Measurements from ENCODE around the gene RESF1.
A peak's percentile ranks its signal among the peaks of the same experiment; 100 is the strongest.
"Not testable (repeated sequence)": the region's sequence is repeated elsewhere in the genome, so short reads cannot be mapped to it uniquely, and the experiment has no call there.

The RESF1 gene

DNA sequence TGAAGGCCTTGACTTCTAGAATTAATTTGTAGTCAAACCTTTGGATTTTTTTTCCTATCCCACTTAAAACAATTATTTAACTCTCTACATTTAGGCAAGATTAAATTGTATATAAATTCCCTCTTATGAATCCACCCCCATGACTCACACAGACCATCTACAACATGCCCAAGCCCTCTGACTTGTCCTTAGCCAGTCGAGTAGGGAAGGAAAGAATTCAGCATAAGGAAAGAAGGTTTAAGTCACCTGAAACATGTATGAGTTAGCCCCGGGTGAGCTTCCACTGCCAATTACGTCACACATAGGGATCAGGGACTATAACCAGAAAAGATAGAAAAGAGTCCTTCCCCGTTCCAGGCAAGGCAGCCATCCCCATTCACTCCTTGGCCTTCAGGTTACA, 14.9 kb upstream of the RESF1 start:
- DNase-seq (ENCODE audit: insufficient read length, low spot score) (no peak), FAIRE-seq (no peak)
- TF ChIP-seq TAF1 (IDR thresholded peaks at IDR 0.05; ENCODE audit: low read depth, low read length) (no peak), POU2F2 (IDR thresholded peaks at IDR 0.05; ENCODE audit: low read depth, low read length) (no peak), POLR2A (IDR thresholded peaks at IDR 0.05; ENCODE audit: low read depth, low read length) (no peak), POLR2AphosphoS5 (IDR thresholded peaks at IDR 0.05; ENCODE audit: low read depth, low read length) (no peak), SPI1 (IDR thresholded peaks at IDR 0.05; ENCODE audit: low read depth, low read length) (no peak), PAX5 (IDR thresholded peaks at IDR 0.05; ENCODE audit: insufficient read depth, low read length, severe bottlenecking) (no peak)

DNA sequence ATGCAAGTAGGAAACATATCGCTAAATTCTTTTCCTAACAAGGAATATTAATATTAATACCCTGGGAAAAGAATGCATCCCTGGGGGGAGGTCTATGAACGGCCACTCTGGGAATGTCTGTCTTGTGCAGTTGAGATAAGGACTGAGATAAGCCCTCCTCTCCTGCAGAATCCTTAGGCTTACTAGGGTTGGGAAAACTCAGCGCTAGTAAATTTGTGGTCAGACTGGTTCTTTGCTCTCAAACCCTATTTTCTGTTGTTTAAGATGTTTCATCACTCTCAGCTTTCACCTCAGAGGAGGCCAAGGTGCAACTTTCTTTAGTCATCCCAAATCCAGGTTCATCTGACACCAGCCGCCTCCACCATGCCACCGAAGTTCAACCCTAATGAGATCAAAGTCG, 11.2 kb upstream of the RESF1 start:
- TF ChIP-seq SPI1 (IDR thresholded peaks at IDR 0.05; ENCODE audit: low read depth, low read length) (no peak), POLR2A (IDR thresholded peaks at IDR 0.05; ENCODE audit: low read depth, low read length) (no peak), POU2F2 (IDR thresholded peaks at IDR 0.05; ENCODE audit: low read depth, low read length) (no peak), PAX5 (IDR thresholded peaks at IDR 0.05; ENCODE audit: insufficient read depth, low read length, severe bottlenecking) (no peak), TAF1 (IDR thresholded peaks at IDR 0.05; ENCODE audit: low read depth, low read length) (no peak), POLR2AphosphoS5 (IDR thresholded peaks at IDR 0.05; ENCODE audit: low read depth, low read length) (no peak)
- FAIRE-seq: no peak

DNA sequence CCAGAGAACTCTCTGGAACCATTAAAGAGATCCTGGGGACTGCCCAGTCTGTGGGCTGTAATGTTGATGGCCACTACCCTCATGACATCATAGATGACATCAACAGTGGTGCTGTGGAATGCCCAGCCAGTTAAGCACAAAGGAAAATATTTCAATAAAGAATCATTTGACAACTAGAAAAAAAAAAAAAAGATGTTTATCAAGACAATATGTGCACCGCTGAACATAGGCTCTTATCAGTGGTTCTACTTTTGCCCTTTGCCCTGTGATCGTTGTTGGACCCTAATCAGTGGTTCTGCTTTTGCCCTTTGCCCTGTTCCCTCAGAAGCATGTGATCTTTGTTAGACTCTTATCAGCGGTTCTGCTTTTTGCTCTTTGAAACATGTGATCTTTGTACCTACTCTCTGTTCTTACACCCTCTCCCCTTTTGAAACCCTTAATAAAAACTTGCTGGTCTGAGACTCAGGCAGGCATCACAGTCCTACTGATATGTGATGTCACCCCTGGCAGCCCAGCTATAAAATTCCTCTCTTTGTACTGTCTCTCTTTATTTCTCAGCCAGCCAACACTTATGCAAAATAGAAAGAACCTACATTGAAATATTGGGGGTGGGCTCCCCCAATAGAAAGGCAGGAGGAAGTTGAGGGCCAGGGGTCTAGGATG, 10.4 kb upstream of the RESF1 start:
- not testable (repeated sequence) for FAIRE-seq; DNase-seq (ENCODE audit: insufficient read length, low spot score)

More for the DNA sequence above, 11.2 kb upstream of the RESF1 start:
- no peak for DNase-seq (ENCODE audit: insufficient read length, low spot score)

DNA sequence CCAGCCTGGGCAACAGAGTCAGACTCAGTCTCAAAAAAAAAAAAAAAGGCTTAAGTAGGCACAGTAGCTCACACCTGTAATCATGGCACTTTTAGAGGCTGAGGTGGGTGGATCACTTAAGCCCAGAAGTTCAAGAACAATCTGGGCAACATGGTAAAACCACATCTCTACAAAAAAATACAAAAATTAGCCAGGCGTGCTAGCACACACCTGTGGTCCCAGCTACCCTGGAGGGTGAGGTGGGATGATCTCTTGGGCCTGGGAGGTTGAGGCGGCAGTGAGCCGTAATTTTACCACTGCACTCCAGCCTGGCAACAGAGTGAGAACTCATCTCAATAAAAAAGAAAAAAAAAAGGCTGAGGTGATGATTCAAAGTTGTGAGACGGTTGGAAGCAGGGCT, 9.1 kb upstream of the RESF1 start:
- no peak for FAIRE-seq
- TF ChIP-seq POLR2A (IDR thresholded peaks at IDR 0.05; ENCODE audit: low read depth, low read length): no peak
- no peak for TF ChIP-seq TAF1 (IDR thresholded peaks at IDR 0.05; ENCODE audit: low read depth, low read length)
- no peak for TF ChIP-seq SPI1 (IDR thresholded peaks at IDR 0.05; ENCODE audit: low read depth, low read length)
- TF ChIP-seq POU2F2 (IDR thresholded peaks at IDR 0.05; ENCODE audit: low read depth, low read length): no peak
- TF ChIP-seq PAX5 (IDR thresholded peaks at IDR 0.05; ENCODE audit: insufficient read depth, low read length, severe bottlenecking): no peak
- TF ChIP-seq POLR2AphosphoS5 (IDR thresholded peaks at IDR 0.05; ENCODE audit: low read depth, low read length): no peak
- DNase-seq (ENCODE audit: insufficient read length, low spot score): no peak

DNA sequence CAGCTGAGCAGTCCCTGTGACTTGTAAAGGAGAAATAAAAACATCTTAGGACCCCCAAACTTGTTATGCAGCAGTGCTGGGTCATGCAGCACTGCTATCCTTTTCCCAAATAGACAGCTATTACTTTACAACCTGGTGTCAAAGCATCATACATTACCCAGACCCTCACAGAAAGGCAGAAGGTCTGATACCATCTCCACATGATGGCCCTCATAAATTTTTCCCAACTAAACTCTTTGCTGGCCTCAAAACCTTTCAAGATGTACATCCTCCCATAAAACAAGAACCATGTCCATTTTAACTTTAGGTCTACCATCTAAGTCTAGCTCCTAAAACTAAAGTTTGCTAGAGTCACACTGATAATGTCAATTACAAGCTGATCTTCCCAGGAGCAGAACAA, 8.7 kb upstream of the RESF1 start:
- FAIRE-seq (no peak), DNase-seq (ENCODE audit: insufficient read length, low spot score) (no peak)
- TF ChIP-seq POLR2AphosphoS5 (IDR thresholded peaks at IDR 0.05; ENCODE audit: low read depth, low read length): no peak
- no peak for TF ChIP-seq SPI1 (IDR thresholded peaks at IDR 0.05; ENCODE audit: low read depth, low read length)
- TF ChIP-seq POU2F2 (IDR thresholded peaks at IDR 0.05; ENCODE audit: low read depth, low read length): no peak
- TF ChIP-seq PAX5 (IDR thresholded peaks at IDR 0.05; ENCODE audit: insufficient read depth, low read length, severe bottlenecking): no peak
- no peak for TF ChIP-seq POLR2A (IDR thresholded peaks at IDR 0.05; ENCODE audit: low read depth, low read length)
- TF ChIP-seq TAF1 (IDR thresholded peaks at IDR 0.05; ENCODE audit: low read depth, low read length): no peak

DNA sequence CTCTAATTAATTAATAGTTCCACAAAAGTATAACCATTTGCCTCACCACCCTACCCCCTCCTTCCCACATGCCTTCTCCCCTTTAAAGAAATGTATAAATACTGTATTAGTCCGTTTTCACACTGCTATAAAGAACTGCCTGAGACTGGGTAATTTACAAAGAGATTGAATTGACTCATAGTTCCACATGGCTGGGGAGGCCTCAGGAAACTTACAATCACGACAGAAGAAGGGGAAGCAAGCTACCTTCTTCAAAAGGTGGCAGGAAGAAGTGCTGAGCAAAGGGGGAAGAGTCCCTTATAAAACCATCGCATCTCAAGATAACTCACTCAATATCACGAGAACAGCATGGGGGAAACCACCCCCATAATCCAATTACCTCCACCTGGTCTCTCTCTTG, 8.2 kb upstream of the RESF1 start:
- no peak for DNase-seq (ENCODE audit: insufficient read length, low spot score)
- TF ChIP-seq TAF1 (IDR thresholded peaks at IDR 0.05; ENCODE audit: low read depth, low read length) (no peak), POLR2AphosphoS5 (IDR thresholded peaks at IDR 0.05; ENCODE audit: low read depth, low read length) (no peak), POU2F2 (IDR thresholded peaks at IDR 0.05; ENCODE audit: low read depth, low read length) (no peak), POLR2A (IDR thresholded peaks at IDR 0.05; ENCODE audit: low read depth, low read length) (no peak), SPI1 (IDR thresholded peaks at IDR 0.05; ENCODE audit: low read depth, low read length) (no peak), PAX5 (IDR thresholded peaks at IDR 0.05; ENCODE audit: insufficient read depth, low read length, severe bottlenecking) (no peak)
- FAIRE-seq: peak; percentile 20

DNA sequence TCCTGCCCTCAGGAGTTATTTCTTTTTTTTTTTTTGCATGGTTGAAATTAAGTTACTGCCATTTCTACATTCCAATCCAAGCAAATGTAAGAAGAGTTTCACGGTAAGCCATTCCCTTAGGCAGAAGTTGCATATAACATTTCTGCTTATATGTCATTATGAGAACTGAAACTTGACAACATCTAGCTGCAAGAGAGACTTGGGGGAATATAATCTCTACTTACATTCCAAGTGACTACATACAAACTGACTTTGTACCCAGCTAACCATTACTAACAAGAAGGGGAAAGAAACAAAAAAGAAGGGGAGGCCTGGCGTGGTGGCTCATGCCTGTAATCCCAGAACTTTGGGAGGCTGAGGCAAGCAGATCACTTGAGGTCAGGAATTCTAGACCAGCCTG, 7.3 kb upstream of the RESF1 start:
- peak; percentile 45 for FAIRE-seq
- TF ChIP-seq SPI1 (IDR thresholded peaks at IDR 0.05; ENCODE audit: low read depth, low read length) (peak; percentile 44; the same call in 1 of the 2 replicates), POLR2A (IDR thresholded peaks at IDR 0.05; ENCODE audit: low read depth, low read length) (no peak)
- no peak for DNase-seq (ENCODE audit: insufficient read length, low spot score)

DNA sequence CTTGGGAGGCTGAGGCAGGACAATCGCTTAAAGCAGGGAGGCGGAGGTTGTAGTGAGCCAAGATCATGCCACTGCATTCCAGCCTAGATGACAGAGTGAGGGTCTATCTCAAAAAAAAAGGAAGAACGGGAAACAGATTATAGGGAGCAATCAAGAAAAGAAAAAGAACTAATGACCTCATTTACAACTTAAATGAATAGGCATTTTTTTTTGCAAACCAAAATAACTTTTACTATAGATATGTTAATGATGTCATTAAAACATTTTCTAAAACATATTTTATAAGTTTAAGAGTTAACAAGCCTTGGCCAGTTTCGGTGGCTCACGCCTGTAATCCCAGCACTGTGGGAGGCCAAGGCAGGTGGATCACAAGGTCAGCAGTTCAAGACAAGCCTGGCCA, 6.8 kb upstream of the RESF1 start:
- TF ChIP-seq POLR2AphosphoS5 (IDR thresholded peaks at IDR 0.05; ENCODE audit: low read depth, low read length) (no peak), PAX5 (IDR thresholded peaks at IDR 0.05; ENCODE audit: insufficient read depth, low read length, severe bottlenecking) (no peak), TAF1 (IDR thresholded peaks at IDR 0.05; ENCODE audit: low read depth, low read length) (no peak), SPI1 (IDR thresholded peaks at IDR 0.05; ENCODE audit: low read depth, low read length) (no peak), POU2F2 (IDR thresholded peaks at IDR 0.05; ENCODE audit: low read depth, low read length) (no peak)
- no peak for FAIRE-seq
- DNase-seq (ENCODE audit: insufficient read length, low spot score): no peak

DNA sequence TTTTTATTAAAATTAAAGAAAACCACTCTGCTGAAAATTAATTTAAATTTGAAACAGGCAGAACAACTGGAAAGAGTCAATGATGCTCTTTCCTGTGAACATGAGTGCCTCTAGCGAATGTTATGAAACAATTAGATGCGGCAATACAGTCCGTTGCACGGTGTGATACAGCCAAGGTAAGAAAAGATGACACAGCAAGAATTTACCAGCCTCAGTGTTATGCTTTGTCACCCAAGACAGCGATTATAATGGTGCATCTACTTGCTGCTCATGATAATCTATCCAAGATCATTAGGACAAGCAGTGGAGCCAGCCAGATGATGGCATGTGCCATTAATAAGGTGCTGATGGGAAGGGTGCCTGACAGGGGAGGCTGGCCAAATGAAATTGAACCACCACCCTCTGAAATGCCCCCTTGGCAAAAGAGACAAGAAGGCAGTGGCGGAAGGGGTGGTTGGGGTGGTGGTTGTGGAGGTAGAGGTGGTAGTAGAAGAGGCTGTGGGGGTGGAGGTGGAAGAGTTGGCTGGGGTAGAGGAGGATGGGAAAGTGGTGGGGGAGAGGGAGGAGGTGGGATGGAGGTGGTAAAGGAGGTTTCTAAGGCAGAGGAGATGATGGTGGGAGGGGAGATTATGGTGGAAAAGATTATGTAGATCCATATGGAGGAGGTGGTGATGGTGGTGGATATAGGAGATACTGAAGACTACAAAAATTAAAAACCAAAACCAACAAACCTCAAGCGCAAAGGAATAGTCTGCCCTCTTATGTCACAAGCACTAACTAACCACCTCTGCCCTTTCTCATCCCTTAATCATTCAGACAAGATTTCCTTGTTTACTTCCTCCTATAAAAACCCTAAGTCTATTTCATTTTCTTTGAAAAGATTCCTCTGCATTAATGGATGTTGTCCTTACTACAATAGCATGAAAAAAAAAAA, 4.0 kb upstream of the RESF1 start:
- DNase-seq (ENCODE audit: insufficient read length, low spot score) (no peak), FAIRE-seq (peak; percentile 16)
- TF ChIP-seq POLR2A (IDR thresholded peaks at IDR 0.05; ENCODE audit: low read depth, low read length): no peak
- TF ChIP-seq POLR2AphosphoS5 (IDR thresholded peaks at IDR 0.05; ENCODE audit: low read depth, low read length): no peak
- TF ChIP-seq PAX5 (IDR thresholded peaks at IDR 0.05; ENCODE audit: insufficient read depth, low read length, severe bottlenecking): no peak
- no peak for TF ChIP-seq POU2F2 (IDR thresholded peaks at IDR 0.05; ENCODE audit: low read depth, low read length)
- no peak for TF ChIP-seq SPI1 (IDR thresholded peaks at IDR 0.05; ENCODE audit: low read depth, low read length)
- no peak for TF ChIP-seq TAF1 (IDR thresholded peaks at IDR 0.05; ENCODE audit: low read depth, low read length)
